GOT3 (cell line): ENCODE measurements around the gene KIAA2012.

Source experiments
- DNase-seq: peaks from one replicate; lab custom pipeline; 2025; ENCODE audit warnings: mixed read lengths; lab: John Stamatoyannopoulos, UW

Gene KIAA2012

GRCh38 chr2:202043475-202043874 is 29.6 kb upstream of the KIAA2012 start:
- no peak for DNase-seq

GRCh38 chr2:202044777-202045176 is 28.3 kb upstream of the KIAA2012 start:
- no peak for DNase-seq

DNA sequence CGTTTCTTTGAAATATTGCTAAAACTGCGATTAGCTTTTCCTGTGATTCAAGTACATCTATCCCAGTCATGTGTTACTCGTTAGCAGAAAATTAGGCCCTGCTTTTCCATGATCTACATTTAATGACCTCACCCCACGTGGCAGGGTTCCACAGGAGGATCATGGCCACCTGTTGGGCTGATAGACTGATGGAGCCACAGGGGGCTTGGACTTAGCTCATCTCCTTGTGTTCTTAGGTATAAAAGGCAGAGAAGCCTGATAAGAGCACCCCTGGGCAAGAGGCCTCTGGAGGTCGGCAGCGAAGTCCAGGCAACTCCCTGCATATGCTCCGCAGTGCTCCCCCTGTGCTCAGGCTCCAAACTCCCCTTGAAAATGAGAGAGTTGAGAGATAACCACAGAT is 26.5 kb upstream of the KIAA2012 start:
- no peak for DNase-seq

DNA sequence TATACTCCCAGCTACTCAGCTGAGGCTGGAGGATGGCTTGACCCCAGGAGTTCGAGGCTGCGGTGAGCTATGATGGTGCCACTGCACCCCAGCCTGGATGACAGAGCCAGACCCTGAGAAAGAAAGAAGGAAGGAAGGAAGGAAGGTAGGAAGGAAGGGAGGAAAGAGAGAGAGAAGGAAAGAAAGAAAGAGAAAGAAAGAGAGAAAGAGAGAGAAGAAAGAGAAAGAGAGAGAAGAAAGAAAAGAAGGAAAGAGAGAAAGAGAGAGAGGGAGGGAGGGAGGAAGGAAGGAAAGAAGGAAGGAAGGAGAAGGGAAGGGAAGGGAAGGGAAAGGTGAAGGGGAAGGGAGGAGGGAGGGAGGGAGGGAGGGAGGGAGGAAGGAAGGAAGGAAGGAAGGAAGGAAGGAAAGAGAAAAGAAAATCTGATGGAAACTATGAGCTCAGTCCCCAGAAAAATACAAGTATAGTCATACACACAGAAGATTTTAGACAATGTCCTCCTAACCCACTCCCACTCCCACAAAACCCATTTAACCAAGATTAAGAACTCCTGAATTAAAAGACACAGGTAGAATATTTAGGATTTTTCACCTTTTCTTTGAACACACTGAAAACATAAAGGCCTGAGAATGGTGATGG is 23.8 kb upstream of the KIAA2012 start:
- DNase-seq: no peak

DNA sequence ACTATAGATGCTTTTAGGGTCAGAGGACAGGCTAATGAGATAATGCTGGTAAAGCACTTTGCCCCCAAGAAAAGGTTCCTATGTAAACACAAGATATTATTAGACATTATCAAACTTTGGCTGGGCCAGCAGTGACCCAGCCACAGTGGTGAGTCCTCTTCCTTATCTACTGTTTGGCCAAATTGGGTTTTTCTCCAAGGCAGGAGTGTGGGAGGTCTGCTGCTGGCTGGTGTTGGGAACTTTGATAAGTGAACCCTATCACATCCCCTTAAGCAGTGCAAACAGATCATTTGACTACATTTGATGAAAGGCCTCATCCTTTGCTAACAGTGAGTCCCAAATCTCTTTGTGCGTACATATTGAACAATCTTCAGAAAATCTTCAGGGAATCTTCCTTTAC is 23.2 kb upstream of the KIAA2012 start:
- DNase-seq: no peak

- no peak for DNase-seq
Measured at GRCh38 chr2:202050652-202051051, 22.4 kb upstream of the KIAA2012 start.

- DNase-seq: no peak
Measured at GRCh38 chr2:202051499-202052161, 21.4 kb upstream of the KIAA2012 start.

DNA sequence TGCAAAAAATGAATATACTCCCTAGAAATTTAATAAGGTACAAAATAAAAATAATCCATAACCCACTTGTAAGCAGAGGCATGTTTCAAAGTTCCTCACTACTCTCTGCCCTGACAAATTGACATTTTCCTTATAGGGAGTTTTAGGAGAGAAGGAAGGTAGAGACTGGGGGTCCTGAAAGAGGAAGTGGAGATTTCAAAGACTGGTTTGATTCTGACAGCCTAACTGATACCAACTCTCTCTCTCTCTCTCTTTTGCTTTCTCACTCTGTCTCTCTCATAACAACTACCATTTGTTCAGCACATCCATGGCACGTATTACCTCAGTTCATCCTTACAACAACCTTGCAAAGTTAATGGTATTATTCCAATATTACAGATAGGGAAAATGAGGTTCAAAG is 20.8 kb upstream of the KIAA2012 start:
- DNase-seq: no peak

GRCh38 chr2:202054679-202055078 is 18.4 kb upstream of the KIAA2012 start:
- no peak for DNase-seq

GRCh38 chr2:202056611-202057010 is 16.4 kb upstream of the KIAA2012 start:
- DNase-seq: no peak

GRCh38 chr2:202060218-202060617 is 12.8 kb upstream of the KIAA2012 start:
- DNase-seq: no peak

DNA sequence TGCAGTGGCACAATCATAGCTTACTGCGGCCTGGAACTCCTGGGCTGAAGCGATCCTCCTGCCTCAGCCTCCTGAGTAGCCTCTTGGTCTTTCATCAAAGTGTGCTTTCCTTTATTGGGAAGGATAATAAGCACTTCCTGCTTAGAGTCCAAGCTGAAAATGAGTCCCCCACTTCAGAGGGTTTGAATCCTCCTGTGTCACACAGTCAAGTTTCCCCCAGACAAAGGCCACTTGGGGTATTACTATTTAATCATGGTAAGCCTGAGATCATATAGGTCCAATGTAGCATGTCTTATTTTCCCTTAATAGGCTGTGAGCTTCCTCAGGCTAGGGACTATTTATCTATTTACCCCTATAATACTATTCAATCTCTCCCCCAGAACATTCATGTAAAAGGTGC is 11.4 kb upstream of the KIAA2012 start:
- no peak for DNase-seq

- no peak for DNase-seq
Measured at GRCh38 chr2:202064171-202064880, 8.7 kb upstream of the KIAA2012 start.

DNA sequence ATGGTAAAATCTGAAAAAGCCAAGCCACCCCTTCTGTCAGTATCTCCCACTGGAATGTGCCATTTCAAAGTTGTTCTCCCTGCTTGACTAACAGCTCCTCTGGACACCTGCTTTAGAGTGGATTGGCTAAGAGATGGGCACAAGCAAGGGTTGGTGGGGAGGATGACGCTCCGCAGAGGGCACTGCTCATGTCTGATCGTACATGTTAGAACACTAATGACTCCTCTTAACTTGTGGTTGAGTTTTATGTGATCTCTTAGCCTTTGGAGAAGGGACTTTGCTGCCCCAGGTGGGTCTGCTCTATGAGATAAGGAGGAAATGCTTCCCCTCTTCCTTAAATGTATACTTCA is 8.2 kb upstream of the KIAA2012 start:
- no peak for DNase-seq

DNA sequence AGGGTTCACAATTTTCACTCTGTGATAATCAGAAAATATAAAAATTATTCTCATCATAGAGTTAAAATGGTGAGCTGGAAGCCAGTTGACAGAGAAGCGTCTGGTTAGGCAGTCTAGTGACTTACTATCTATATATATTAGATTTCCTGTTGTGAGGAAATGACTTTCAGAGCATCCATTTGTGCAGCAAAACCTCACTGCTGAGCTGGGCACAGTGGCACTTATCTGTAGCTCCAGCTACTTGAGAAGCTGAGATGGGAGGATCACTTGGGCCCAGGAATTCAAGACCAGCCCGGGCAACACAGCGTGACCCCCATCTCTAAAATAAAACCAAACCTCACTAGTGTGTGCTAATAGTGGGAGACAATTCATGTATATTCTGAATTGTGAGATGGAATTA is 7.2 kb upstream of the KIAA2012 start:
- DNase-seq: no peak

DNA sequence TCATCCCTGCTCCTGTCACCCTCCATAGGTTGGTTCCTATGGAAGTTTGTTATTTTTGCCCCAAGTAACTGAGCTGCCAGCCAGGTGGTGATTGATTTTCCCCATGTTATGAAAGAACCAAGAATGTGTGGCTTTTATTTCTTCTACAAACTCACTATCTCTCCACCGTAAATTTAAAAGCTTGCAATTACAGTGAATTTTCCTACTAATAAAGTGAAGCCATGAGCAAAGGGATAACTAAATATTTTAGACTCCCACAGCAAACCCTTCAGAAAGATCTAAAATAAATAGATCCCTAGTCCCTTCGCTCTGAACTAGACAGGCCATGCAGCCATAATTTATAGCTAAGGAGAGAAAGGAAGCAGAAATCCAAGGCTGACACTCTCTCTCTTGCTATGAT is 6.2 kb upstream of the KIAA2012 start:
- no peak for DNase-seq

DNA sequence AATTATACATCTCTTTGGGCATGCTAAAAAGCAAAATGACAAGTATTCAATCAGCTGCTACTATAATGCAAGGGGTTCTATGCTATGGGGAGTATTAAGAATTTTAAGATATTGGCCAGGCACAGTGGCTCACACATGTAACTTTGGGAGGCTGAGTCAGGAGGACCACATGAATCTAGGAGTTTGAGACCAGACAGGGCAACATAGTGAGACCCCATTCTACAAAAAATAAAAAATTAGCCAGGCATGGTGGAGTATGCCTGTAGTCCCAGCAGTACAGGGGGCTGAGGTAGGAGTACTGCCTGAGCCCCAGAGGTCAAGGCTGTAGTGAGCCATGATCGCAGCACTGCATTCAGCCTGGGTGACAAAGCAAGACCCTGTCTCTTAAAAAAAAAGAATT is 5.5 kb upstream of the KIAA2012 start:
- no peak for DNase-seq

GRCh38 chr2:202069170-202070067 is 3.6 kb upstream of the KIAA2012 start:
- DNase-seq: no peak

DNA sequence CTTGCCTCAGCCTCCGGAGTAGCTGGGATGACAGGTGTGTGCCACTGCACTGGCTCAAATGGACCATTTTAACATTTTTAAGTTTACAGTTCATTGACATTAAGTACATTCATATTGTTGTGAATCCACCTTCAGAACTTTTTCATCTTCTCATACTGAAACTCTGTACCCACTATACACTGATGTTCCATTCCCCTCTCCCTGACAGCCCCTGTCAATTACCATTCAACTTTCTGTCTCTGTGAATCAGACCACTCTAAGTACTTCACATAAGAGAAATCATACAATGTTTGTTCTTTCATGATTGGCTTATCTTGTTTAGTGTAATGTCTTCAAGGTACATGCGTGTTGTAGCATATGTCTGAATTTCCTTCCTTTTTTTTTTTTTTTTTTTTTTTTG is 1.9 kb upstream of the KIAA2012 start:
- DNase-seq: no peak

GRCh38 chr2:202072226-202072625 is 829 bp upstream of the KIAA2012 start:
- DNase-seq: no peak

DNA sequence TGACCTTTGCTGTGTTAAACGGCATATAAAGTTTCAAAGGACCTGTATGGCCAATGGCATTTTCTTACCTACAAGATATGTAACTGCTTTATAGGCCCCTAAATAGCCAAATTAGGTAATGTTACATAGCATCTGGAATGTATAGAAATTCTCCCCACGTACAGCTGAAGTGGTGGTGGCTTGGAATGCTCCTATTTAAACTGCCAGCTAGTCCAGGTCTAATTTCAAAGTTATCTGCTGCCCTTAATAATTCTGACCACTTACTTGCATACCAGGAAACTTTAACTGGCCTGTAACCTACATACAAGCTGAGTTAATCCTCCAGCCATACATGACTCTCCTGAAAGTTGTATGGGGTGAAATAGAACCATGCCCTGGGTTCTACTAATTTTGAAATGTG is 1.3 kb downstream of the KIAA2012 start:
- DNase-seq: no peak

- no peak for DNase-seq
Measured at GRCh38 chr2:202079310-202079709, 6.3 kb downstream of the KIAA2012 start.

GRCh38 chr2:202084265-202084664 is 11.2 kb downstream of the KIAA2012 start:
- DNase-seq: no peak
